DMS53 treated with DMSO at 0.1 percent for 48 hours (cell line): ENCODE results near the gene EML6.
"Not testable (repeated sequence)": the region's sequence is repeated elsewhere in the genome, so short reads cannot be mapped to it uniquely, and the experiment has no call there.

Source experiments
- DNase-seq: peaks from one replicate; lab custom pipeline; 2025; ENCODE audit not compliant: unreplicated experiment; lab: John Stamatoyannopoulos, UW

EML6 gene

GRCh38 chr2:54983345-54984220 is 260.1 kb downstream of the EML6 start:
- no peak for DNase-seq

DNA sequence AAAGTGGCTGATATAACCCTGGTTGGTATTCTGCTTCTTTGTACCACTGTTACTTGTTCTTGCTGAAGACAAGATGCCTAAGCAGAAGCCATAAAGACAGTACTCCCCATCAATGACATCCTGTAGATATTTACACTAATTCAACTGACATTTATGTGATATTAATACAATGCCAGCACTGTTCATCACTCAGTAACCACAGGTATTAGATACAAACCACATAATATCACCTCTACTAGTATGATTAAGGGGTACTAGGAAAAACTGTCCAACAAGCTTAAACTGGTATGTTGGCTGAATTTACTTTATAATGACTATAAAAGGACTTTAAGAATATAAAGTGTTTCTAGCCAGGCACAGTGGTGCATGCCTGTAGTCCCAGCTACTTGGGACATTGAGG is 261.0 kb downstream of the EML6 start:
- DNase-seq, result no peak

- DNase-seq, result no peak
Measured at GRCh38 chr2:54986264-54986663, 262.8 kb downstream of the EML6 start.

- no peak for DNase-seq
Measured at GRCh38 chr2:54988612-54989011, 265.1 kb downstream of the EML6 start.

DNA sequence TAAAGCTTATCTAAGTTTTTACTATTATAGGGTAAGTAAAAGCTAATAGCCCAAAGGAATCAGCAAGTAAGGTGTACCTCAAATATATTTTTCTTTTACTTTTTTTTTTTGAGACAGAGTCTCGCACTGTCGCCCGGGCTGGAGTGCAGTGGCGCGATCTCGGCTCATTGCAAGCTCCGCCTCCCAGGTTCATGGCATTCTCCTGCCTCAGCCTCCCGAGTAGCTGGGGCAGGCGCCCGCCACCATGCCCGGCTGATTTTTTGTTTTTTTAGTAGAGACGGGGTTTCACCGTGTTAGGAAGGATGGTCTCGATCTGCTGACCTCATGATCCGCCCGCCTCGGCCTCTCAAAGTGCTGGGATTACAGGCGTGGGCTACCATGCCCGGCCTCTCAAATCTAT is 267.2 kb downstream of the EML6 start:
- not testable (repeated sequence) for DNase-seq

- no peak for DNase-seq
Measured at GRCh38 chr2:54995553-54995952, 272.1 kb downstream of the EML6 start.

DNA sequence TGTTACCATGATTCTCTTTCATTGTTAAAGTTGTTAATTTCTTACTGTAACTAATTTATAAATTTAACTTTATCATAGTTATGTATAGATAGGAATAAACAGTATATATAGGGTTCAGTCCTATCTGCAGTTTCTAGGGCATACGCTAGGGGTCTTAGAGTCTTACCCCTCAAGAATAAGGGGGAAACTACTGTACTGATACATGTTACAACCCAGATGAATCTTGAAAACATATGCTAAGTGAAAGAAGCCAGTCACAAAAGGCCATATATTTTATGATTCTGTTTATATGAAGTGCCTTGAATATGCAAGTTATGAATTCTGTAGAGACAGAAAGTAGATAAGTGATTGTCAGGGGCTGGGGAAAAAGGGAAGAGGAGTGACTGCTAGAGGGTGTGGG is 274.4 kb downstream of the EML6 start:
- DNase-seq, result no peak

- DNase-seq, result no peak
Measured at GRCh38 chr2:54999182-54999581, 275.7 kb downstream of the EML6 start.

DNA sequence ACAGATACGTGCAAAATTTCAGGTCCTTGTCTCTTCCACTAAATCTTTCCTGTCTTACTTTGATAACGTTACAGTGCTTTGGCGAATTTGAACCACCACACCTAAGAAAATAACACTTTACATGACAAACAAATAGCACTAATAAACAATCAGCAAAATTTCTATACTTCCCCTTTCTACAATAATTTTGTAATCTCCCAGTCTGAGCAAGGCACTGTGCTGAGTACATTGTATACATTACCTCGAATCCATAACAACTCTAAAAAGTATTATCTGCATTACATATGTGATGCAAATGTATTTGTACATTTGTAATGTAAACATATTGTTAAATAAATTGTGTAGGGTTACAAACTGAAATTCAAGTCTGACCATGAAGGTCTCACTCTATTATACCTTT is 276.9 kb downstream of the EML6 start:
- no peak for DNase-seq

DNA sequence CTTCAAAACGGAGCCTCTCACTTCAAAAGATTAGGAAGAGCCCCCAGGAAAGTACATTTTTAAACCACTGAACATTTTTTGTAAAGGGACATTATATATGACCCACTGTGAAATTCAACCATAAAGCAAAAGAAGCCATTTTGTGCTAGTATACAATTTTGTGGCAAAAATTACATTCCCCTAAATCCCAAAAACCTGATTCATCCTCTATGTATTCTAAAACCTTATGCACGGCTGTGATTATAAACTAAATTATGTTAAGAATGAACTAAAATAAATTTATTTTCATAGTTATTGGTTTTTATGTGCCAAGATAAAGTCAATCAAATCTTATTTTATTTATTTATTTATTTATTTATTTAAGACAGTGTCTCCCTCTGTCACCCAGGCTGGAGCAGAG is 278.3 kb downstream of the EML6 start:
- DNase-seq, result no peak

DNA sequence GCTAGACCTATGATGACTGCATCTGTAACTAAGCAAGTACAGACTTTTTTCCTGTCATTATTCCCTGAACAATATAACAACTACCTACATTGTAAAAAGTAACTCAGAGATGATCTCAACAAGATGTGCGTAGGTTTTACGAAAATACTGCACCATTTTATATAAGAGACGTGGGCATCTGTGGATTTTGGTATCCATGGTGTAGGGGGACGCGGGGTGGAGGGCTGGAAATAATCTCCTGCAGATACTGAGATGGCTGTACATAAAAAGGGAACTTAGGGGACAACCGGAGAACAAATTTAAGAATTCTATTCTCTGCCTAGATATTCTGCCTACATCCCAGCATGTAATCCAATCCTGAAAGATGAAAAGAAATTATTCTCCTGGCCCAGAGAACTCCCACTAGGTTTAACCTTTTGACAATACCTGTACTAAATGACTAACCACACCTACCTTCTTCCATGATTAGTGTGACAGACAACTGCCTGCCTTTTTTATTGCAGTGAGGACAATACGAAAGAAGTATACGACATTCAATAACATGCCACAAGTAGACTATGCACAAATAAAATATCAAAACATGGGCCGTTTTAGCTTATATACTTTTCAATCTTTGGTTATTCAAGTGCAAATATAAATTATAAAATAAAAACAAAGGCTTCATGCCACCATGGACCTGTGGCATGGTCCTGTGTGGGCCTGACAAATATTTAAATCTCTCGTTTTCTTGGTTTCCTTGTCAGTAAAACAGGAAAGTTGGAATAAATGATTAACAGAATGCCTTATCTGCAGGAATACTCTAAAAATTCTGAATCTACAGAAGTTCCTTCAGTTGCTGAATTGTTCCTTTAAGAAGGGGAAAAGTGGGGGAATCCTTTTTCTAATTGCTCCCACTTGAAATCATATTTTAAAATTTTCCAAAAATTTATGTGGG is 280.5 kb downstream of the EML6 start:
- no peak for DNase-seq

DNA sequence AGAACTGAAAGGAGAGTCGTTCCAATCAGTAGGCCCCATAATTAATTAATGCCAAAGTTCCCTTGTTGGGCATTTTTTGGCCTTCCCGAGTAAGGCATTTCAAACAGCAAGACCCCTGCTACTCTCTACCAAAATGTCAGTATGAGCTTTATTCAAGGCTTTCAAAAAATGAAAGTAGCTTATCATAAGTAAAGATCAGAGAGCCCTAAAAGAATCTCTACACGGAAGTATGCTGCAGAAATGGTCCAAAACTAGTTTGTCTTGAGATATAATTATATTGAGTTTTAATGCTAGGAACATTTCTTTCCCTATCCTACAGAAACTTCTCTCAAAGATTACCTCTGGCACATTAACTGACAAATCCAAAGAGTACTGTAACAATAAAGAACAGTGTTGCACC is 282.8 kb downstream of the EML6 start:
- DNase-seq, result no peak

- DNase-seq, result no peak
Measured at GRCh38 chr2:55009277-55010060, 286.0 kb downstream of the EML6 start.

GRCh38 chr2:55010149-55010591 is 286.7 kb downstream of the EML6 start:
- no peak for DNase-seq

GRCh38 chr2:55010915-55011314 is 287.5 kb downstream of the EML6 start:
- DNase-seq, result no peak

GRCh38 chr2:55011831-55012671 is 288.6 kb downstream of the EML6 start:
- DNase-seq, result peak; percentile 21

DNA sequence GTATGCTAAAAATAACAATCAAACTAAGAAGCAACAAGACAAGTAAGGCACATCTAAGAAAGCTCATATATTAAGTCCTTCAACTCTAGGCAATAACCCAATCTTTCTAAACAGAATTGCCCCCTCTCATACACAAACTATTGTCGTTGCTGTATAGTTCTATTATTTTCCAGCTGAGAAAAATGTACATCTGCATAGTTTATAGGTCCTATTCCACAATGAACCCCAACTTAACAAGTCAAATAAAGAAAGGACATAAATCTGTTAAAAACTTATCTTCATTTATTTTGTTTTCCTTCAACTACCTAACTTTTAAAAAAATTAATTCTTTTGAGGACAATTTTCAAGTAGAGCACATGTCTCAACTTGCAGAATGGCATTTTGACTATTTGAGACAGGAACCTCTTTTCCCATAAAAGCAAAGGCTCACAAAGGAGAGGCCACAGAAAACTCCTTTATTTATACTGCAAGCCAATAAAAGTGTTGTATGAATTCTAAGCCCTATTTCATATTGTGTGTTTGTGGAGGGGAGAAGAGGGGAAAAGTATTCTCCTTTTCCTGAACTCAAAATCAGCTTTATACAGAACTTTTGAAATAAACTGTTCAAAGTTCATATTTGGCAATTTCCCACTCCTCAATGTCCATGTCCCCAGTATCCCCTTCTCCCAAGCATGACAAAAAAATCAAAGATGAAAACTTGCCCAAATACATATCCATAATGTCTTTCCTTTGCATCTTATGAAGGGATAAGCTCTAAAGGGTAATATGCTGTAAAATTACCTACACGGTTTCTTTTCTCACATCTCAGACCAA is 289.4 kb downstream of the EML6 start:
- no peak for DNase-seq

DNA sequence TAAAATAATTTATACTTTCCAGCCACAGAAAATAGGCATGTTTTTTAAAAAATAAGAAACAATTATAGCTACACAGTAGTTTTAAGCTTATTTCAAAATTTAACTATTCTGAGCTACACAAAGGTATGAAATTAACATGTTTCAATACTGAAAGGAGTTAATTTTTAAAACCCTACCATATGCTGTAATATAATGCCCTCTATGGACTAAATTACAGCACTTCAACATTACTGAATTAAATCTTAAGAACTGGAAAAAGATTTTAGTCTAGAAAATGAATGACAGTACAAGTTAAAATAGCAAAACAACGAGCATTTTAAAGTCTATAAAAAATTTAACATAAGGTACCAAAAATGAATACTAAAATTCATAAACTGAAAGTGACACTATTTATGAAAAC is 290.5 kb downstream of the EML6 start:
- DNase-seq, result no peak
